ENCODE measurements around the gene SPATA31C2.
"Not testable (repeated sequence)": the region's sequence is repeated elsewhere in the genome, so short reads cannot be mapped to it uniquely, and the experiment has no call there.

Gene SPATA31C2

GRCh38 chr9:88138375-88138774 lies at the start of gene SPATA31C2:
Gene SPATA31C2 (minus strand): TSS chr9:88138475. CDS start chr9:88138446, 29 bp downstream.
- DNase-seq (ENCODE audit: low read depth): not testable (repeated sequence)

- DNase-seq (ENCODE audit: low read depth): no peak
These were observed 49.4 kb upstream of the SPATA31C2 start for GRCh38 chr9:88187631-88188030.

GRCh38 chr9:88186495-88187110 lies 48.3 kb upstream of the SPATA31C2 start:
- no peak for DNase-seq (ENCODE audit: low read depth)

- DNase-seq (ENCODE audit: low read depth): no peak
These were observed 46.7 kb upstream of the SPATA31C2 start for GRCh38 chr9:88184976-88185375.

GRCh38 chr9:88183798-88184495 lies 45.7 kb upstream of the SPATA31C2 start:
- DNase-seq (ENCODE audit: low read depth): no peak

- no peak for DNase-seq (ENCODE audit: low read depth)
These were observed 44.2 kb upstream of the SPATA31C2 start for GRCh38 chr9:88182501-88182900.

- DNase-seq (ENCODE audit: low read depth): no peak
These were observed 41.9 kb upstream of the SPATA31C2 start for GRCh38 chr9:88180081-88180765.

- no peak for DNase-seq (ENCODE audit: low read depth)
These were observed 40.8 kb upstream of the SPATA31C2 start for GRCh38 chr9:88179062-88179521.

- no peak for DNase-seq (ENCODE audit: low read depth)
These were observed 40.4 kb upstream of the SPATA31C2 start for GRCh38 chr9:88178641-88179040.

- DNase-seq (ENCODE audit: low read depth): no peak
These were observed 39.1 kb upstream of the SPATA31C2 start for GRCh38 chr9:88177371-88177770.

GRCh38 chr9:88174324-88174723 lies 36.0 kb upstream of the SPATA31C2 start:
- no peak for DNase-seq (ENCODE audit: low read depth)

GRCh38 chr9:88173378-88173999 lies 35.2 kb upstream of the SPATA31C2 start:
- DNase-seq (ENCODE audit: low read depth): peak; percentile 21

GRCh38 chr9:88169700-88170099 lies 31.4 kb upstream of the SPATA31C2 start:
- no peak for DNase-seq (ENCODE audit: low read depth)

GRCh38 chr9:88168564-88168963 lies 30.3 kb upstream of the SPATA31C2 start:
- no peak for DNase-seq (ENCODE audit: low read depth)

- no peak for DNase-seq (ENCODE audit: low read depth)
These were observed 28.4 kb upstream of the SPATA31C2 start for GRCh38 chr9:88166660-88167059.

GRCh38 chr9:88164850-88165249 lies 26.6 kb upstream of the SPATA31C2 start:
- DNase-seq (ENCODE audit: low read depth): no peak

- DNase-seq (ENCODE audit: low read depth): no peak
These were observed 22.9 kb upstream of the SPATA31C2 start for GRCh38 chr9:88161144-88161543.

GRCh38 chr9:88143957-88144625 lies 5.8 kb upstream of the SPATA31C2 start:
- DNase-seq (ENCODE audit: low read depth): no peak

GRCh38 chr9:88143179-88143578 lies 4.9 kb upstream of the SPATA31C2 start:
- DNase-seq (ENCODE audit: low read depth): no peak

GRCh38 chr9:88133552-88133951 lies 4.7 kb downstream of the SPATA31C2 start:
- not testable (repeated sequence) for DNase-seq (ENCODE audit: low read depth)

- DNase-seq (ENCODE audit: low read depth): not testable (repeated sequence)
These were observed 8.7 kb downstream of the SPATA31C2 start for GRCh38 chr9:88129556-88129955.

GRCh38 chr9:88127700-88128300 lies 10.5 kb downstream of the SPATA31C2 start:
- not testable (repeated sequence) for DNase-seq (ENCODE audit: low read depth)

Data from stimulated activated CD8-positive, alpha-beta memory T cell treated with anti-CD3 and anti-CD28 coated beads, Interleukin-7, amount 100 ng/mL, for 24 hours (primary cell).